ENCODE data around the gene ZFP62.

ZFP62 gene

DNA sequence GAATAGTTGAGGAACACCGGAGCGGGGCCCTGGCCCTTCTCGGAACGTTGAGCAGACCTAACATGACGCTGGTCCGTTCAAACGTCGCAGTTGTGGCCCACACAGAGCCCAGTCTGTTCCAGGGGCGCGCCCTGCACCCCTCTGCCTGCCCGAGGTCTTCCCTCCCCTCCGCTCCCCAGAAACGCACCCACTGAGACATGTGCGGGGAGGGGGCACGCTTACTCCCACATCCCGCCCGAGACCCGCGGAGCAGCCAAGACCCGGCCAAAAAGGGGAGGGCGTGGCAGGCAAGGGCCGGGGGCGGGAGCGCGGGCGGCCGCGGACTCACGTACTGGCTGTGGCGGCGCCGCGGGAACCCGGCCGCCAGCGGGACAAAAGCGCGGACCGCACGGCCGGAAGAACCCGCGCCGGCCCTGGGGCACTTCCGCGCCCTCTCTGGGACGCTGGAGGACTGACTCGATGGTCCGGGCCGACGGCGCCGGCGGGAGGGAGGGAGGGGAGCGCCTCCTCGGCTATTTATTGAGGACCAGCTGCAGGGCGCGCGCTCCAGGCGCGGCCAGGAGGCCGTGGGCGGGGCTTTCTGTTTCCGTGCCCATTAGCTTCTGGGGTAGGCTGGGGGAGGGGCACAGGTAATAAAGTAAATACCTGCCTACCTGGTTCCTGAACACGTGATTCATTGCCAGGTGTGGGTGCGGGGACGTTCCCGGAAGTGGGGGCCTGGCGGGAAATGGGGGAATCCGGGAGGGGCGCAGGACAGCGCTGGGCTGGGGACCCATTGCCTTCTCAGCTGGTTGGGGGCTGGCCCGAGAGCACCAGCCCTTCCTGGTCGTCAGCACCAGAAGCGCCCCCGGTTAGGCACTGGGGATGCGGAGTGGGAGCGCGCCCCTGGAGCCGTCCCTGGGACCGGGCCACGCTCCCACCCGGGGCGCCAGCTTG, at the start of gene ZFP62:
TSS of gene ZFP62 (minus strand) at position 390 of the 936 bp plus-strand sequence. CDS start at position 333, 57 bp downstream.
- TF ChIP-seq RAD21 (IDR thresholded peaks at IDR 0.05; ENCODE audit: low read depth) (no peak), NFIC (IDR thresholded peaks at IDR 0.05) (no peak), EGR1 (IDR thresholded peaks at IDR 0.05) (peak; percentile 74), YY1 (IDR thresholded peaks at IDR 0.05; ENCODE audit: low read depth) (no peak), ZBTB7A (IDR thresholded peaks at IDR 0.05; ENCODE audit: low read depth) (peak; percentile 70), TAF1 (IDR thresholded peaks at IDR 0.05; ENCODE audit: low read depth) (peak; percentile 79), EP300 (IDR thresholded peaks at IDR 0.05; ENCODE audit: borderline replicate concordance) (no peak), CEBPB (IDR thresholded peaks at IDR 0.05) (peak; percentile 11; the same call in 1 of the 2 replicates), TEAD4 (IDR thresholded peaks at IDR 0.05) (peak; percentile 52; the same call in 1 of the 2 replicates), TCF12 (IDR thresholded peaks at IDR 0.05; ENCODE audit: low read depth) (peak; percentile 54; the same call in 1 of the 2 replicates)
- TF ChIP-seq, protein P1, sequence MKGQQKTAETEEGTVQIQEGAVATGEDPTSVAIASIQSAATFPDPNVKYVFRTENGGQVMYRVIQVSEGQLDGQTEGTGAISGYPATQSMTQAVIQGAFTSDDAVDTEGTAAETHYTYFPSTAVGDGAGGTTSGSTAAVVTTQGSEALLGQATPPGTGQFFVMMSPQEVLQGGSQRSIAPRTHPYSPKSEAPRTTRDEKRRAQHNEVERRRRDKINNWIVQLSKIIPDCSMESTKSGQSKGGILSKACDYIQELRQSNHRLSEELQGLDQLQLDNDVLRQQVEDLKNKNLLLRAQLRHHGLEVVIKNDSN (IDR thresholded peaks at IDR 0.05) = peak; percentile 93
- TF ChIP-seq, protein P2, sequence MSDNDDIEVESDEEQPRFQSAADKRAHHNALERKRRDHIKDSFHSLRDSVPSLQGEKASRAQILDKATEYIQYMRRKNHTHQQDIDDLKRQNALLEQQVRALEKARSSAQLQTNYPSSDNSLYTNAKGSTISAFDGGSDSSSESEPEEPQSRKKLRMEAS (IDR thresholded peaks at IDR 0.05) = peak; percentile 30; the same call in 1 of the 2 replicates

DNA sequence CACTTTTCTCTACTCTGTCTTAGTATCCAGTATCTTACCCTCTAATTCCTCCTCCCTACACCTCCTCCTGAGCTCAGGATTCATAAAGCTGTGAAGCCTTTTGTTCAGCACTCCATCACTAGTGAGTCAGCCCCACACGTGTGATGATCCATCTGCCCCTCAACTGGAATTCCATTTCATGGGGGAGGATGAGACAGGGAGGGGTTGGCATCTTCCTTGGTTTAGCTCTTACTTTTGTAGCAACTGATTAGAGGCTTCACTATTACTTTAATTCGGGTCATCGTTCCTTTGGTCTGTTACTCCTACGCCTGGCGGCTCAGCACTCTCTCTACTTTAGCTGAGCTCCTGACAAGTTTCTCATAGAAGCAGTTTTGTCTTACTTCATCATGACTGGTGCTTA, 49.7 kb upstream of the ZFP62 start:
- TF ChIP-seq EP300 (IDR thresholded peaks at IDR 0.05; ENCODE audit: borderline replicate concordance) = no peak
- TF ChIP-seq RAD21 (IDR thresholded peaks at IDR 0.05; ENCODE audit: low read depth) = no peak
- TF ChIP-seq ZBTB7A (IDR thresholded peaks at IDR 0.05; ENCODE audit: low read depth) = no peak
- TF ChIP-seq, protein P3, sequence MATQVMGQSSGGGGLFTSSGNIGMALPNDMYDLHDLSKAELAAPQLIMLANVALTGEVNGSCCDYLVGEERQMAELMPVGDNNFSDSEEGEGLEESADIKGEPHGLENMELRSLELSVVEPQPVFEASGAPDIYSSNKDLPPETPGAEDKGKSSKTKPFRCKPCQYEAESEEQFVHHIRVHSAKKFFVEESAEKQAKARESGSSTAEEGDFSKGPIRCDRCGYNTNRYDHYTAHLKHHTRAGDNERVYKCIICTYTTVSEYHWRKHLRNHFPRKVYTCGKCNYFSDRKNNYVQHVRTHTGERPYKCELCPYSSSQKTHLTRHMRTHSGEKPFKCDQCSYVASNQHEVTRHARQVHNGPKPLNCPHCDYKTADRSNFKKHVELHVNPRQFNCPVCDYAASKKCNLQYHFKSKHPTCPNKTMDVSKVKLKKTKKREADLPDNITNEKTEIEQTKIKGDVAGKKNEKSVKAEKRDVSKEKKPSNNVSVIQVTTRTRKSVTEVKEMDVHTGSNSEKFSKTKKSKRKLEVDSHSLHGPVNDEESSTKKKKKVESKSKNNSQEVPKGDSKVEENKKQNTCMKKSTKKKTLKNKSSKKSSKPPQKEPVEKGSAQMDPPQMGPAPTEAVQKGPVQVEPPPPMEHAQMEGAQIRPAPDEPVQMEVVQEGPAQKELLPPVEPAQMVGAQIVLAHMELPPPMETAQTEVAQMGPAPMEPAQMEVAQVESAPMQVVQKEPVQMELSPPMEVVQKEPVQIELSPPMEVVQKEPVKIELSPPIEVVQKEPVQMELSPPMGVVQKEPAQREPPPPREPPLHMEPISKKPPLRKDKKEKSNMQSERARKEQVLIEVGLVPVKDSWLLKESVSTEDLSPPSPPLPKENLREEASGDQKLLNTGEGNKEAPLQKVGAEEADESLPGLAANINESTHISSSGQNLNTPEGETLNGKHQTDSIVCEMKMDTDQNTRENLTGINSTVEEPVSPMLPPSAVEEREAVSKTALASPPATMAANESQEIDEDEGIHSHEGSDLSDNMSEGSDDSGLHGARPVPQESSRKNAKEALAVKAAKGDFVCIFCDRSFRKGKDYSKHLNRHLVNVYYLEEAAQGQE (IDR thresholded peaks at IDR 0.05; ENCODE audit: low read depth) = no peak
- no peak for TF ChIP-seq YY1 (IDR thresholded peaks at IDR 0.05; ENCODE audit: low read depth)
- no peak for TF ChIP-seq NFIC (IDR thresholded peaks at IDR 0.05)
- TF ChIP-seq CREB1 (IDR thresholded peaks at IDR 0.05; ENCODE audit: low read depth) = no peak
- TF ChIP-seq, protein P2 (IDR thresholded peaks at IDR 0.05) = no peak
- TF ChIP-seq TEAD4 (IDR thresholded peaks at IDR 0.05) = no peak
- no peak for TF ChIP-seq EGR1 (IDR thresholded peaks at IDR 0.05)
- TF ChIP-seq CEBPB (IDR thresholded peaks at IDR 0.05) = no peak
- TF ChIP-seq, protein P1 (IDR thresholded peaks at IDR 0.05) = no peak
- no peak for TF ChIP-seq TCF12 (IDR thresholded peaks at IDR 0.05; ENCODE audit: low read depth)
- no peak for TF ChIP-seq TAF1 (IDR thresholded peaks at IDR 0.05; ENCODE audit: low read depth)
- no peak for TF ChIP-seq FOXM1 (IDR thresholded peaks at IDR 0.05; ENCODE audit: borderline replicate concordance, low read depth)

DNA sequence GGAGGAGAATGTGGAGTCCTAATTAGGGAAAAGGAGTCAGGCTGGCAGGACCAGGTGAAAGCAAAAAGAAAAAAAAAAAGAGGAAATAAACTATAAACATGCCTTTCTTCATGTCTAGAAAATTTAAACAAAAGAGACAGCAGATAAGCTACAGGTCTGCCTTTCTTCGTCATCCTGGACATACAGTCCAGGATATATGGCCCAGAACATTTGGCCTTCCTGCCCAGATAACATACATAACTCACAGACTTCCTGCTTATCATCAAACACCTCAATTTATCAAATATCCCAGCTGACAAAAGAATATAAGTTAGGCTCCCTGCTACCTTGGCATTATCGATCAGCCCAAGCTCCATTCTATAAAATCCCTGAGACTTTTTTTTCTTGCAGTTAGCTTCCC, 49.1 kb upstream of the ZFP62 start:
- no peak for TF ChIP-seq RAD21 (IDR thresholded peaks at IDR 0.05; ENCODE audit: low read depth)
- TF ChIP-seq TAF1 (IDR thresholded peaks at IDR 0.05; ENCODE audit: low read depth) = no peak
- TF ChIP-seq, protein P1 (IDR thresholded peaks at IDR 0.05) = no peak
- no peak for TF ChIP-seq EP300 (IDR thresholded peaks at IDR 0.05; ENCODE audit: borderline replicate concordance)
- TF ChIP-seq ZBTB7A (IDR thresholded peaks at IDR 0.05; ENCODE audit: low read depth) = no peak
- no peak for TF ChIP-seq CEBPB (IDR thresholded peaks at IDR 0.05)
- no peak for TF ChIP-seq NFIC (IDR thresholded peaks at IDR 0.05)

DNA sequence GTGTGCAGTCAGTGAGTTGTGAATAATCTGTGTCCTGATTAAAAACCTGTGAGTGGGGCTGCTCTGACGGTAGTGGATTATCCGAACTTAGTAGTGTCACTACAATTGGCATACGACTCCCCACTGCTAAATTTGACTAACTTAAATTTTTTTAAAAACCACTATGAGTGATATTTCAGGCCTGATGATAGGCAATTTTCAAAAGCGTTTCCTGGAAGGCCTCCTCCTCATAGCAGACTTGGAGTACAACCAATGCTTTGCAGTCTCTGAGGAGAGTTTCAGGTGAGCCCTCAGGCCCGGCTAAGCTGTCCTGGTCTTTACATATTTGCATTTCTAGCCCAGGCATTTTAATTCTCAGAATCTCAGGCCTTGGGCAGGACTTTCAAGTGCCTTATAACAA, 48.7 kb upstream of the ZFP62 start:
- TF ChIP-seq ZBTB7A (IDR thresholded peaks at IDR 0.05; ENCODE audit: low read depth) (no peak), TEAD4 (IDR thresholded peaks at IDR 0.05) (no peak), FOXM1 (IDR thresholded peaks at IDR 0.05; ENCODE audit: borderline replicate concordance, low read depth) (no peak), YY1 (IDR thresholded peaks at IDR 0.05; ENCODE audit: low read depth) (no peak), CEBPB (IDR thresholded peaks at IDR 0.05) (no peak), TAF1 (IDR thresholded peaks at IDR 0.05; ENCODE audit: low read depth) (no peak), RAD21 (IDR thresholded peaks at IDR 0.05; ENCODE audit: low read depth) (no peak), NFIC (IDR thresholded peaks at IDR 0.05) (no peak), TCF12 (IDR thresholded peaks at IDR 0.05; ENCODE audit: low read depth) (no peak), EP300 (IDR thresholded peaks at IDR 0.05; ENCODE audit: borderline replicate concordance) (no peak), CREB1 (IDR thresholded peaks at IDR 0.05; ENCODE audit: low read depth) (no peak), EGR1 (IDR thresholded peaks at IDR 0.05) (no peak)
- TF ChIP-seq, protein P2 (IDR thresholded peaks at IDR 0.05) = no peak
- TF ChIP-seq, protein P1 (IDR thresholded peaks at IDR 0.05) = no peak
- TF ChIP-seq, protein P3 (IDR thresholded peaks at IDR 0.05; ENCODE audit: low read depth) = no peak
